ENCODE measurements around the gene TRANK1.

DNA sequence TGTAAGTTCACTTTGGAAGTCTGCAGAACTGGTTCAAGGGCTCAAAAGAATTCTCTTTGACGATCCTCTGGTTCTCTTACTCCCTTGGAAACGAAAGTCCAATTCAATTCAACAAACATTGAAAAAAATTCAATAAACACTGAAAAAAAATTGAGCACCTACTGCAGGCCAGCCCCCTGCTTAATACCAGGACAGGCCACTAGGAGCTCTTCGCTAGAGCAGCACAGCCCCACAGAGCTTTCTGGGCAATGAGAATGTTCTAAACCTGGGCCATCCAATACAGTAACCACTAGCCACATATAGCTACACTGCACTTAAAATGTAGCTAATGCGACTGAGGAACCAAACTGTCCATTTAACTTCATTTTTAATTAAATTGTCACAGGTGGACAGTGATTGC is 130.1 kb downstream of the TRANK1 start:
- TF ChIP-seq, protein P1, sequence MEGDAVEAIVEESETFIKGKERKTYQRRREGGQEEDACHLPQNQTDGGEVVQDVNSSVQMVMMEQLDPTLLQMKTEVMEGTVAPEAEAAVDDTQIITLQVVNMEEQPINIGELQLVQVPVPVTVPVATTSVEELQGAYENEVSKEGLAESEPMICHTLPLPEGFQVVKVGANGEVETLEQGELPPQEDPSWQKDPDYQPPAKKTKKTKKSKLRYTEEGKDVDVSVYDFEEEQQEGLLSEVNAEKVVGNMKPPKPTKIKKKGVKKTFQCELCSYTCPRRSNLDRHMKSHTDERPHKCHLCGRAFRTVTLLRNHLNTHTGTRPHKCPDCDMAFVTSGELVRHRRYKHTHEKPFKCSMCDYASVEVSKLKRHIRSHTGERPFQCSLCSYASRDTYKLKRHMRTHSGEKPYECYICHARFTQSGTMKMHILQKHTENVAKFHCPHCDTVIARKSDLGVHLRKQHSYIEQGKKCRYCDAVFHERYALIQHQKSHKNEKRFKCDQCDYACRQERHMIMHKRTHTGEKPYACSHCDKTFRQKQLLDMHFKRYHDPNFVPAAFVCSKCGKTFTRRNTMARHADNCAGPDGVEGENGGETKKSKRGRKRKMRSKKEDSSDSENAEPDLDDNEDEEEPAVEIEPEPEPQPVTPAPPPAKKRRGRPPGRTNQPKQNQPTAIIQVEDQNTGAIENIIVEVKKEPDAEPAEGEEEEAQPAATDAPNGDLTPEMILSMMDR (IDR thresholded peaks at IDR 0.05), result no peak
- no peak for TF ChIP-seq POLR2A (IDR thresholded peaks at IDR 0.05)
